Cardiac fibroblast (primary cell): ENCODE data around the gene NLRC5.
A peak's percentile ranks its signal among the peaks of the same experiment; 100 is the strongest.

Experiments
- DNase-seq, 2 donors: peaks; one replicate each; pipeline versions ENCODE4 v3.0.0 to v3.0.0-alpha.2; 2010; ENCODE audit warnings: low read depth in 2 of 2
- H3K4me3 ChIP-seq, 2 donors: replicated peaks in 1 of 2; 1 replicate in 1 of 2; 2 replicates in 1 of 2; pipeline ENCODE4 v1.5.1; 2011; ENCODE audit warnings: low read depth in 2 of 2, low read length in 2 of 2, mild to moderate bottlenecking in 2 of 2, moderate library complexity in 1 of 2
- TF ChIP-seq, protein P1 (sequence below): IDR thresholded peaks from one replicate; pipeline ENCODE4 v1.5.1; 2011; ENCODE audit warnings: low read depth, mild to moderate bottlenecking, low read length, inconsistent platforms

Gene NLRC5

DNA sequence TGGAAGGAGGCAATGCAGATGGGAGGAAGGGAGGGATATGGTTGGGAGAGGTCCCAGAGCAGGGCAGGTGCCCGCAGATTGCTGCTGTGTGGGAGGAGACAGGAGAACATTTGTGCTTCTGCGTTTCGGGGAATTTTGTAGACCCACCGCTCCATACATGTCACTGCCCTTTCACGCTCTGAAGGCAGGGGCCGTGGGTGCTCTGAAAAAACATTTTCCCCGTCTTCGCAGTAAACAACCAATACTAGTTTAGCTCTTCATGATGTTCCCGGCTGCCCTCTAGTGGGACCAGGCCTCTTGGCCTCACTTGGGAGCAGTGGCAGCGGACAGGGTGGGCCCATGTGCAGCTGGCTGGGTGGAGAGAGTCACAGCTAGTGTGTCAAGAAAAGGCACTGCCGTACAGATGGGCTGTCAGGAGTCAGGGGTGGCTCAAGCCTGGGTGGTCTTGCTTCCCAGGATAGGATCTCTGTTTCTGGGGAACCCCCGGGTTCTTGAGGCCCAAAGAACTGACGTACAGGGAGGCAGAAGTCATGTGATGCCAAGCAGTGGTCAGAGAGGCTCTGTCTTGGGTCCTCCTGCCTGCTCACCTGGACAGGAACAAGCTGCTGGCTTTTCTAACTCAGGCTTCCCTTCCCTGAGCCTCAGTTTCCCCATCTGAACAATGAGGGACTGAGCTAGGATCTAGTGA is 56.5 kb downstream of the NLRC5 start:
- TF ChIP-seq, protein P1, sequence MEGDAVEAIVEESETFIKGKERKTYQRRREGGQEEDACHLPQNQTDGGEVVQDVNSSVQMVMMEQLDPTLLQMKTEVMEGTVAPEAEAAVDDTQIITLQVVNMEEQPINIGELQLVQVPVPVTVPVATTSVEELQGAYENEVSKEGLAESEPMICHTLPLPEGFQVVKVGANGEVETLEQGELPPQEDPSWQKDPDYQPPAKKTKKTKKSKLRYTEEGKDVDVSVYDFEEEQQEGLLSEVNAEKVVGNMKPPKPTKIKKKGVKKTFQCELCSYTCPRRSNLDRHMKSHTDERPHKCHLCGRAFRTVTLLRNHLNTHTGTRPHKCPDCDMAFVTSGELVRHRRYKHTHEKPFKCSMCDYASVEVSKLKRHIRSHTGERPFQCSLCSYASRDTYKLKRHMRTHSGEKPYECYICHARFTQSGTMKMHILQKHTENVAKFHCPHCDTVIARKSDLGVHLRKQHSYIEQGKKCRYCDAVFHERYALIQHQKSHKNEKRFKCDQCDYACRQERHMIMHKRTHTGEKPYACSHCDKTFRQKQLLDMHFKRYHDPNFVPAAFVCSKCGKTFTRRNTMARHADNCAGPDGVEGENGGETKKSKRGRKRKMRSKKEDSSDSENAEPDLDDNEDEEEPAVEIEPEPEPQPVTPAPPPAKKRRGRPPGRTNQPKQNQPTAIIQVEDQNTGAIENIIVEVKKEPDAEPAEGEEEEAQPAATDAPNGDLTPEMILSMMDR = peak; percentile 83
- DNase-seq = peak; percentile 75 to 80
- no peak overlapping the region for H3K4me3 ChIP-seq

GRCh38 chr16:57048095-57048494 is 58.7 kb downstream of the NLRC5 start:
- no peak for DNase-seq
- TF ChIP-seq, protein P1 = no peak
- H3K4me3 ChIP-seq = no peak overlapping the region

DNA sequence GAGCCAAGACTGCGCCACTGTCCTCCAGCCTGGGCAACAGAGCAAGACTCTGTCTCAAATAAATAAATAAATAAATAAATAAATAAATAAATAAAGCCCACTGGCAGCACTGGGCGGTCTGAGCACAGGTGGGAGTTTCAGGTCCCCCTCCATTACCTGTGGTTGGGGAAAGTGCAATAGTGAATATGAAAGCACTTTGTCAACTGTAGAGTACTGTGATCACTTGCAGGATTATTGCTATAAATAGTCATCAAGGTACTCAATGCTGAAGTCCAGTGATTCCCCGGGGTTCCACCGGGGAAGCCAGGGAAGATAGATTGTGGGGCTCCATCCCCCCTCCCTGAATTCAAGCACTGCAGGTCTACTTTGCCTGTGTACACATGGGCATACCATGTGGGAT is 60.3 kb downstream of the NLRC5 start:
- DNase-seq = no peak
- TF ChIP-seq, protein P1 = no peak

GRCh38 chr16:57051696-57052228 is 62.4 kb downstream of the NLRC5 start:
- TF ChIP-seq, protein P1 = no peak
- DNase-seq = no peak
- H3K4me3 ChIP-seq = no peak overlapping the region

More for the DNA sequence above, 60.3 kb downstream of the NLRC5 start:
- no peak overlapping the region for H3K4me3 ChIP-seq

GRCh38 chr16:57053206-57053605 is 63.8 kb downstream of the NLRC5 start:
- H3K4me3 ChIP-seq = no peak overlapping the region
- TF ChIP-seq, protein P1 = no peak
- DNase-seq = no peak

- TF ChIP-seq, protein P1 = no peak
Measured at GRCh38 chr16:57054338-57054737, 65.0 kb downstream of the NLRC5 start.

More at GRCh38 chr16:57054338-57054737, 65.0 kb downstream of the NLRC5 start:
- no peak for DNase-seq
- H3K4me3 ChIP-seq = no peak overlapping the region
